HepG2 (cell line): Measurements from ENCODE around the gene ZNF683. TPM values are rescaled to one million over a fixed set of nuclear protein-coding genes. Genes with fewer than 3 reads are reported as not detected.

Experiments
- CHD4 ChIP-seq: fragments of 200-600 bp; sonication (generic); IDR thresholded peaks from 2 replicates; pipeline ENCODE4 v1.7.0; 2017; ENCODE audit warnings: mild to moderate bottlenecking, low read length, borderline replicate concordance
- FOXC1 ChIP-seq: sonication (generic); formaldehyde crosslinking; IDR thresholded peaks from 2 replicates; pipeline ENCODE4 v1.8.0; 2022; ENCODE audit warnings: mild to moderate bottlenecking, missing genetic modification reagents, borderline replicate concordance
- HES4 ChIP-seq: sonication (generic); formaldehyde crosslinking; IDR thresholded peaks from 2 replicates; pipeline ENCODE4 v1.9.0; 2021; ENCODE audit warnings: mild to moderate bottlenecking, missing genetic modification reagents, borderline replicate concordance
- MIXL1 ChIP-seq: IDR thresholded peaks from 2 replicates; pipeline ENCODE4 v1.6.1; 2016
- ONECUT2 ChIP-seq: sonication (generic); formaldehyde crosslinking; IDR thresholded peaks from 2 replicates; pipeline ENCODE4 v1.4.0; 2020; ENCODE audit warnings: missing genetic modification reagents
- RBM22 ChIP-seq: fragments of 200-400 bp; formaldehyde crosslinking; optimal IDR thresholded peaks from 2 replicates; pipeline ENCODE3; 2017; ENCODE audit warnings: mild to moderate bottlenecking, low read length, moderate library complexity
- RORA ChIP-seq: sonication (generic); formaldehyde crosslinking; IDR thresholded peaks from 2 replicates; pipeline ENCODE4 v1.5.0; 2020; ENCODE audit warnings: mild to moderate bottlenecking, missing genetic modification reagents, moderate library complexity
- ZFP37 ChIP-seq: sonication (generic); formaldehyde crosslinking; IDR thresholded peaks from 2 replicates; pipeline ENCODE4 v1.4.0; 2020; ENCODE audit warnings: missing genetic modification reagents, borderline replicate concordance
- ZNF235 ChIP-seq: sonication (generic); formaldehyde crosslinking; IDR thresholded peaks from 2 replicates; pipeline ENCODE4 v1.8.1; 2023; ENCODE audit warnings: mild to moderate bottlenecking, missing genetic modification reagents, borderline replicate concordance
- ZNF792 ChIP-seq: IDR thresholded peaks from 2 replicates; pipeline ENCODE4 v1.6.1; 2016
- polyA plus RNA-seq, 8 experiments: library from polyadenylated mRNA; depleted of rRNA in 3 of 8; stranded (reverse) in 7 of 8; unstranded in 1 of 8; fragments of >200 nt; fragmentation: Illumina TruSeq in 4 of 8; extraction: Trizol in 4 of 8; gene quantifications; 2 replicates each; pipeline versions ENCODE4 v1.2.1 to v1.2.3, GENCODE V29; 2011 to 2016; ENCODE audit warnings: low read depth in 4 of 8, missing spikeins in 1 of 8, mixed read lengths in 1 of 8; ENCODE audit not compliant: insufficient read depth in 1 of 8
- total RNA-seq, 5 experiments: library from RNA; depleted of rRNA; stranded (reverse); fragments of >200 nt; fragmentation: Illumina TruSeq; extraction: Trizol; gene quantifications; 2 replicates each; pipeline ENCODE4 v1.2.3, GENCODE V29; 2016; ENCODE audit warnings: low read depth in 1 of 5
- TF ChIP-seq, protein P1 (sequence below): sonication (generic); formaldehyde crosslinking; IDR thresholded peaks from 2 replicates; pipeline ENCODE4 v1.8.0; 2022; ENCODE audit warnings: mild to moderate bottlenecking, missing genetic modification reagents; ENCODE audit not compliant: insufficient replicate concordance
- TF ChIP-seq, protein P2 (sequence below): sonication (generic); formaldehyde crosslinking; IDR thresholded peaks from 2 replicates; pipeline ENCODE4 v1.4.0; 2020; ENCODE audit warnings: mild to moderate bottlenecking, missing genetic modification reagents
- TF ChIP-seq, protein P3 (sequence below): IDR thresholded peaks from 2 replicates; pipeline ENCODE4 v1.6.1; 2016; ENCODE audit warnings: missing compliant biosample characterization, missing genetic modification reagents, borderline replicate concordance
- TF ChIP-seq, protein P4 (sequence below): IDR thresholded peaks from 2 replicates; pipeline ENCODE4 v1.6.1; 2018; ENCODE audit warnings: missing genetic modification reagents, mild to moderate bottlenecking, missing compliant biosample characterization
- TF ChIP-seq, protein P5 (sequence below): sonication (generic); formaldehyde crosslinking; conservative IDR thresholded peaks from 2 replicates; pipeline ENCODE4 v1.8.0; 2022; ENCODE audit warnings: missing genetic modification reagents
- TF ChIP-seq, protein P6 (sequence below): sonication (generic); formaldehyde crosslinking; IDR thresholded peaks from 2 replicates; pipeline ENCODE4 v1.4.0; 2020; ENCODE audit warnings: low read depth, mild to moderate bottlenecking, missing genetic modification reagents
- TF ChIP-seq, protein P7 (sequence below): sonication (generic); formaldehyde crosslinking; IDR thresholded peaks from 2 replicates; pipeline ENCODE4 v1.4.0; 2020; ENCODE audit warnings: mild to moderate bottlenecking, low read depth, missing genetic modification reagents
- TF ChIP-seq, protein P8 (sequence below): IDR thresholded peaks from 2 replicates; pipeline ENCODE4 v1.6.1; 2016

ZNF683 gene
- total and polyA plus RNA-seq, 2 of the 13 experiments (the other 11 are each of a cell fraction or from before 2014, with no cell fraction given) = not detected

DNA sequence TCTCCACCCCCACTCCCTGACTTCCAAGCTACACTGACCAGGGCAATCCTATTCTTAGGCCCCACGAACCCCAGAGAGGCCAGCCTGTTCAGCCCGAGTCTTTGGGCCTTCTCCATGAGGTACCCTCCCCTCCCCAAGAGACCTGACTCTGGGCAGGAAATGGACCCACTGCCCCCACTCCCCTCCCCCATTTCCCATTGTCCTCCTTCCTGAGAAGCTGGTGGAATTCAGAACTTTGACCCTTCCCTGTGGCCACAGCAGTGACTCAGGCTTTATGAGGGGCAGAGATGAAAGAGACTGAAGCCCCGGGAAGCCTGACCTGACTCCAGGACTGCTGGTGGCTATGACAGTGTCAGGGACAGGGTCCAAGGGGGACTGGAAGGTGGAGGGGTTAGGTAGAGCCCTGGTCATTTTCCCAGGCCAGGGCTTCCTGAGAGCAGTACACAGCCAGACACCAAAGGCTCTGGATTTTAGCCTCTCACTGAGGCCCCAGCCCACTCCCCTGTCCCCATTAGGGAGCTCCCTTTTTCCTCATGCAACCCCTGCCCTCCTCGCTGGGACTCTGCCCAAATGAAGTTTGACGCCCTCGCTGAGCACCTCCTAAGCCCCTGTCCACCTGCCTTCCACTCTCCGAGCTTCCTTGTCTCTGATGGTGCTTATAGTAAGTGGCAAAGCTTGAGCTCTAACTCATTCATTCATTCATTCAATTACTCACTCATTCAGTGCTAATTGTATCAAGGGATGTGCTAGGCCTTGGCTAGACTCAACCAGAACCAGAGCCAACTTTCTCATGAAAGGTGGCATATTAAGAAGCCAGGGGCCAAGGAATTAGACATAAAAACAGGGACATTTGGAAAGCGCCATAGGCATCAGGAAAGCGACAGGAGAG lies 21.6 kb downstream of the ZNF683 start (continued):
- TF ChIP-seq, protein P1, sequence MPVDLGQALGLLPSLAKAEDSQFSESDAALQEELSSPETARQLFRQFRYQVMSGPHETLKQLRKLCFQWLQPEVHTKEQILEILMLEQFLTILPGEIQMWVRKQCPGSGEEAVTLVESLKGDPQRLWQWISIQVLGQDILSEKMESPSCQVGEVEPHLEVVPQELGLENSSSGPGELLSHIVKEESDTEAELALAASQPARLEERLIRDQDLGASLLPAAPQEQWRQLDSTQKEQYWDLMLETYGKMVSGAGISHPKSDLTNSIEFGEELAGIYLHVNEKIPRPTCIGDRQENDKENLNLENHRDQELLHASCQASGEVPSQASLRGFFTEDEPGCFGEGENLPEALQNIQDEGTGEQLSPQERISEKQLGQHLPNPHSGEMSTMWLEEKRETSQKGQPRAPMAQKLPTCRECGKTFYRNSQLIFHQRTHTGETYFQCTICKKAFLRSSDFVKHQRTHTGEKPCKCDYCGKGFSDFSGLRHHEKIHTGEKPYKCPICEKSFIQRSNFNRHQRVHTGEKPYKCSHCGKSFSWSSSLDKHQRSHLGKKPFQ (CRISPR knock-in tag) = peak; percentile 71
- TF ChIP-seq FOXC1 (CRISPR knock-in tag) (no peak), ZNF792 (CRISPR knock-in tag) (0 out of 2 replicates have a peak, but pooled peaks have one; percentile 44), RORA (CRISPR knock-in tag) (no peak), ZFP37 (CRISPR knock-in tag) (0 out of 2 replicates have a peak, but pooled peaks have one; percentile 10), ZNF235 (CRISPR knock-in tag) (no peak), MIXL1 (peak; percentile 67; the same call in 1 of the 2 replicates), CHD4 (no peak), HES4 (CRISPR knock-in tag) (no peak), ONECUT2 (CRISPR knock-in tag) (no peak), RBM22 (peak; percentile 64)
- TF ChIP-seq, protein P2, sequence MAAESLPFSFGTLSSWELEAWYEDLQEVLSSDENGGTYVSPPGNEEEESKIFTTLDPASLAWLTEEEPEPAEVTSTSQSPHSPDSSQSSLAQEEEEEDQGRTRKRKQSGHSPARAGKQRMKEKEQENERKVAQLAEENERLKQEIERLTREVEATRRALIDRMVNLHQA = no peak
- TF ChIP-seq, protein P3, sequence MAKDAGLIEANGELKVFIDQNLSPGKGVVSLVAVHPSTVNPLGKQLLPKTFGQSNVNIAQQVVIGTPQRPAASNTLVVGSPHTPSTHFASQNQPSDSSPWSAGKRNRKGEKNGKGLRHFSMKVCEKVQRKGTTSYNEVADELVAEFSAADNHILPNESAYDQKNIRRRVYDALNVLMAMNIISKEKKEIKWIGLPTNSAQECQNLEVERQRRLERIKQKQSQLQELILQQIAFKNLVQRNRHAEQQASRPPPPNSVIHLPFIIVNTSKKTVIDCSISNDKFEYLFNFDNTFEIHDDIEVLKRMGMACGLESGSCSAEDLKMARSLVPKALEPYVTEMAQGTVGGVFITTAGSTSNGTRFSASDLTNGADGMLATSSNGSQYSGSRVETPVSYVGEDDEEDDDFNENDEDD (CRISPR knock-in tag) = peak; percentile 60; the same call in 1 of the 2 replicates
- TF ChIP-seq, protein P4, sequence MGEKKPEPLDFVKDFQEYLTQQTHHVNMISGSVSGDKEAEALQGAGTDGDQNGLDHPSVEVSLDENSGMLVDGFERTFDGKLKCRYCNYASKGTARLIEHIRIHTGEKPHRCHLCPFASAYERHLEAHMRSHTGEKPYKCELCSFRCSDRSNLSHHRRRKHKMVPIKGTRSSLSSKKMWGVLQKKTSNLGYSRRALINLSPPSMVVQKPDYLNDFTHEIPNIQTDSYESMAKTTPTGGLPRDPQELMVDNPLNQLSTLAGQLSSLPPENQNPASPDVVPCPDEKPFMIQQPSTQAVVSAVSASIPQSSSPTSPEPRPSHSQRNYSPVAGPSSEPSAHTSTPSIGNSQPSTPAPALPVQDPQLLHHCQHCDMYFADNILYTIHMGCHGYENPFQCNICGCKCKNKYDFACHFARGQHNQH = peak; percentile 78
- TF ChIP-seq, protein P5, sequence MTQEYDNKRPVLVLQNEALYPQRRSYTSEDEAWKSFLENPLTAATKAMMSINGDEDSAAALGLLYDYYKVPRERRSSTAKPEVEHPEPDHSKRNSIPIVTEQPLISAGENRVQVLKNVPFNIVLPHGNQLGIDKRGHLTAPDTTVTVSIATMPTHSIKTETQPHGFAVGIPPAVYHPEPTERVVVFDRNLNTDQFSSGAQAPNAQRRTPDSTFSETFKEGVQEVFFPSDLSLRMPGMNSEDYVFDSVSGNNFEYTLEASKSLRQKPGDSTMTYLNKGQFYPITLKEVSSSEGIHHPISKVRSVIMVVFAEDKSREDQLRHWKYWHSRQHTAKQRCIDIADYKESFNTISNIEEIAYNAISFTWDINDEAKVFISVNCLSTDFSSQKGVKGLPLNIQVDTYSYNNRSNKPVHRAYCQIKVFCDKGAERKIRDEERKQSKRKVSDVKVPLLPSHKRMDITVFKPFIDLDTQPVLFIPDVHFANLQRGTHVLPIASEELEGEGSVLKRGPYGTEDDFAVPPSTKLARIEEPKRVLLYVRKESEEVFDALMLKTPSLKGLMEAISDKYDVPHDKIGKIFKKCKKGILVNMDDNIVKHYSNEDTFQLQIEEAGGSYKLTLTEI (CRISPR knock-in tag) = no peak
- TF ChIP-seq, protein P6, sequence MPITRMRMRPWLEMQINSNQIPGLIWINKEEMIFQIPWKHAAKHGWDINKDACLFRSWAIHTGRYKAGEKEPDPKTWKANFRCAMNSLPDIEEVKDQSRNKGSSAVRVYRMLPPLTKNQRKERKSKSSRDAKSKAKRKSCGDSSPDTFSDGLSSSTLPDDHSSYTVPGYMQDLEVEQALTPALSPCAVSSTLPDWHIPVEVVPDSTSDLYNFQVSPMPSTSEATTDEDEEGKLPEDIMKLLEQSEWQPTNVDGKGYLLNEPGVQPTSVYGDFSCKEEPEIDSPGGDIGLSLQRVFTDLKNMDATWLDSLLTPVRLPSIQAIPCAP (CRISPR knock-in tag) = 0 out of 2 replicates have a peak, but pooled peaks have one; percentile 50
- TF ChIP-seq, protein P7, sequence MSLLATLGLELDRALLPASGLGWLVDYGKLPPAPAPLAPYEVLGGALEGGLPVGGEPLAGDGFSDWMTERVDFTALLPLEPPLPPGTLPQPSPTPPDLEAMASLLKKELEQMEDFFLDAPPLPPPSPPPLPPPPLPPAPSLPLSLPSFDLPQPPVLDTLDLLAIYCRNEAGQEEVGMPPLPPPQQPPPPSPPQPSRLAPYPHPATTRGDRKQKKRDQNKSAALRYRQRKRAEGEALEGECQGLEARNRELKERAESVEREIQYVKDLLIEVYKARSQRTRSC = no peak; the same call in 1 of the 2 replicates
- TF ChIP-seq, protein P8, sequence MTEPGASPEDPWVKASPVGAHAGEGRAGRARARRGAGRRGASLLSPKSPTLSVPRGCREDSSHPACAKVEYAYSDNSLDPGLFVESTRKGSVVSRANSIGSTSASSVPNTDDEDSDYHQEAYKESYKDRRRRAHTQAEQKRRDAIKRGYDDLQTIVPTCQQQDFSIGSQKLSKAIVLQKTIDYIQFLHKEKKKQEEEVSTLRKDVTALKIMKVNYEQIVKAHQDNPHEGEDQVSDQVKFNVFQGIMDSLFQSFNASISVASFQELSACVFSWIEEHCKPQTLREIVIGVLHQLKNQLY (CRISPR knock-in tag) = peak; percentile 57; the same call in 1 of the 2 replicates
